ENCODE measurements around the gene ADAM12. TPM values are rescaled to one million over a fixed set of nuclear protein-coding genes. Genes with fewer than 3 reads are reported as not detected.

Gene ADAM12
- total RNA-seq, 1 experiment from 2014 or later, result 76.1 TPM

DNA sequence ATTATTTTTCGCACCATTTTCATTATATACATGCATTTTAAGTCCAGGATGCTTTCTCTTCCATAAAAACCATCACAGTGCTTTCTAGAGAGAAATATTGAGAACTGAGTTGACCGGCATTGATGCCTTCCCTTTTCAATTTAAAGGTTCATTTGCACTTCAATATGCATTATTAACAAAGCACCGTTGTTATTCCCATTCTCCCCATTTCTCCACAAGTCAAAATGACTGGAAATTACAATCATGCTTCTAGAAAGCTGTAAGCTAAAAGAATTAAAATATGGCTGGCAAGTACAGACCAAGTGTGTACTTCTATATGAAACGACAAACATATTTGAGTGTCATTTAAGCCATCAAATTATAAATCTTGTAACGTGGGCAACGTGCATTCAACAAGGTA, 272.4 kb downstream of the ADAM12 start:
- DNase-seq (ENCODE audit: low read depth), result no peak

DNA sequence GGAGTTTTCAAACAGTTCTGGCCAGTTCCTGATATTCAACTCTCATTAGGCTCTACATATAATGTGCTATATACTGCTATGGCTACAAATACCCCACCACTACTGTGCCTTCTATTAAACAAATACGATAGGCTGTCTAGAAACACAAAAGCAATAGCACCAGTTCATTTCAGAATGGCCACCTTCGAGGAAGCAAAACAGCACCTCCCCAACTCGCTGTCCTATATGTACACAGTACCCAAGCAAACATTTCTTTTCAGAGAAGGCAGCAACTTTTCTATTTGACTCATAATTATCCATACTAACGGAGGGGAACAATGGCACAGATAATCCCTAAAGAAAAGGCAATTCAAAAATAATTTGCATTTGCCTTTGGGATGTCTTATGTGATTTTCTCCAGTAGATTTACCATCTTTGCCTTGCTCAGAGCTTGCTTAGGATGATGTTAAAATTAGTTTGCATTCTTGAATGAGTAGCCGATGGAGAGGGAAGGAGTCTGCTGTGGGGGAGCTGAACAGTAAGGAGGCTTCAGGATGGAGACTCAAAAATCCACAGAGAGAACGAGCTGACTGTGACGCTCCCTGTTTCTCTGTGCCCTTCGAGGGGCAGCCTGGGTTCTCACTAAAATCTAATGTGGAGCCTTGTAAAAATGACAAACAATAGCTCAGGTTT, 273.3 kb downstream of the ADAM12 start:
- no peak for DNase-seq (ENCODE audit: low read depth)

DNA sequence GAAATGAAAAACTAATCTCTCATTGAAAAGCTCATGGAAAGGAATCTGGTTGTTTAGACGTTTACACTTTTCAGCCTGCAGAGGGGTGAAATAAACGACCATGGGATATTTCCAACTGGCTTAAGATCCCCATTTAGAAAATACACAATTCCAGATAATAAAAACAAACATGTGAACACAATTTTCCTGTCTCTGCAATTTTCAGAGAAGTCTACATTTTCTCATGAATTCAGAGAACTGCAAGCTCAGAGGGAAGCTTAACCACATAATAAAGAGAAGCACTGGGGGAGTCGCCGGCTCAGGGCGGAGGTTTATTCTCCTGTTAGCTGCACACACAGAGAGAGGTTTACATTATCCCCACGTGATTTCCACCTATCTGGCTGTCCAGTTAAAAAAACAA, 276.8 kb downstream of the ADAM12 start:
- no peak for DNase-seq (ENCODE audit: low read depth)

DNA sequence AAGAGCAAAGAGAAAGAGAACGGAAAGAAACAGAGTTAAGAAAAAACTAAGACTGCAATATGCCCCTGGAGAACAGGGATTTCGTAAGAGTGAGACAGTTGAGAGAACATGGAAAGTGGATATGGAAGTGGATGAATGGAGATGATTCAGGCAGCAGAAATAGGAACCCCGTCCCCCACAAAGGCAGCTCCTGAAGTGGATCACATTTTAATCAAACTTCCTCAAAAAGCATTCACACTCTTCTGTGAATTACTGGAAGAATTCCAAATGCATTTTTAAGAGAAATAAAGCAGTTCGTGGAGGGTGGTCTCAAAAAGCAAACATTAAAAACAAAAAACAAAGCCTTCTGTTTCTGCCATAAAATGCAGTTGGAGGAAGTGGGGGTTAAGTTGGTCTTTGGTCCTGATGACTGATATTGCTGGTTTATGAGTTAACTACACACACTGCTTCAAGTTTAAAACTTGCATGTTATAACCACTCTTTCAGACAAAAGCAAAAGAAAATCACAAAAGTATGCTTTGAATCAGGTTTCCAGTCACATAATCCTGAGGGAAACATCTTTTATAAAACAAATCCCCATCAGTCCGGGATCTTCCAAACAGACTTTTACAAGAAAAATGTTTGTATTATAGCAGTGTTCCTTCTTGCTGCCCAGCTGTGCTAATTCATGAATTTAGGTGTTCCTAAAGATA, 277.6 kb downstream of the ADAM12 start:
- no peak for DNase-seq (ENCODE audit: low read depth)

DNA sequence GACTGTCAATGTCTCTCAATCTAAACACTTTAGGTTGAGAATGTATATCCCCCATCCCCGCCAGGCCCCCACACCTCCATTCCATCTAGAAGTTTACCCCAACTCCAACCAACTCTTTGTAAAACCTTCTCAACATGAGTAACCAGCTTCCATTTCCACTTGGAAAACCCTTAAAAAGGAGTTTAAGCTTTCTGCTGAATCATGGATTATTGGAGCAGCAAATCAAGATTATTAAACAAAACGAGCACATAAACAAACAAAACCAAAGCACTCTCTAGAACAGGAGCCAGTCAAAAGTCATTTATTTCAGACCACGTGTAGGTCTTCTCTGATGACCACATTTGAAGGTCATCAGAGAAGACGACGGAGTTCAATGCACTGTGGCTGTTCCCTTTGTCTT, 278.4 kb downstream of the ADAM12 start:
- no peak for DNase-seq (ENCODE audit: low read depth)

DNA sequence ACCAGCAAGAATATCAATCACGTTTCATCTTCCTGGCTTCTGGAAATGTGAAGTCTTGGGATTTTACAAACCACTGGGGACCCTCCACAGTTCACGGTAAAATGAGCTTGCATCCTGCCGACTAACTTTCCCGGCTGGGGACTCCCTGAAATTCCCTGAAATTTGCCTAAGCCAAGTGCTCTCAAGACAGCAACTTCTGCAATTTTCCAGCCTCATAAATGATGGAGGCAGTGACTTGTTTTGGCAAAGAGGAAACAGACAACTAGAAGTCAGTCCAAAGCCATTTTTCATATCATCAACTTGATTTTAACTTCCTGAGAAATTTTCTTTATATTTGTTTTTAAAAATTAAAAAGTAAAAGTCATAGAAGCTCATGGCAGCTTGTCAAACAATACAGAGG, 279.6 kb downstream of the ADAM12 start:
- no peak for DNase-seq (ENCODE audit: low read depth)

DNA sequence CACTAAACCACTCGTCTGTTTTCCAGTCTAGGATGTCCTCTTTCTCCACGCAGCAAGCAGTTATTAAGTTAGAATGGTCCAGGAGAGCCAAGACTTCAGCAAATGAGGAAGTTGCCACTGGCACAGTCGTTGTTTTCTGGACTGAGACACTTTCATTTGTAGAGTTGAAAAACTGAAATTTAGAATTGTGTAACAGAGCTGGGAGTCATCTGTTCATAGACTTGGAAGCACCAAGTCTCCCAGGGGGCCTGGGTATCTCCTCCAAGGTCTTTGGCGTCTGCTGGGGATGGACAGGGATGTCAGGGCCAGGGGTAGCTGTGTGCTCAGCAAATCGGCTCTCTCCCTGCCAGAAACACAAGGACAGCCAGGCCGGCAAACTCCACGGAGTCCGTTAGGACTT, 283.5 kb downstream of the ADAM12 start:
- no peak for DNase-seq (ENCODE audit: low read depth)

DNA sequence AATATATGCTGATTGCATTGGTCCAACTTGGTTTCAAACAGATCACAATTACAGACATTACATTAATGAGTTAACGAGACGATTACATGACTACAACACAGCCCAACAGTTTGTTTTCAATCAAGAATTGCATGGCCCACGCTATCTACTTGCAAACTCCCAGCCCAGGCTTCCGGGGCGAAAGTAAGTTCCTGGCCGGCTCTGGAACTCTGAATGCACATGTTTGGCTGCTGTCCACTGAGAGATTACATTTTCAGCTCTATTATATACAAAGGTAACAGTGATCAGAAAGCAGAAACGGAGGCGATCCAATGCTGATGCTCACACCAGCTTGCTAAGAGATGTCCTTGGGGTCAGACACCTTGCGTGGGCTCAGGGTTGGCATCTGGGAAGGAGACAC, 285.6 kb downstream of the ADAM12 start:
- DNase-seq (ENCODE audit: low read depth), result no peak

DNA sequence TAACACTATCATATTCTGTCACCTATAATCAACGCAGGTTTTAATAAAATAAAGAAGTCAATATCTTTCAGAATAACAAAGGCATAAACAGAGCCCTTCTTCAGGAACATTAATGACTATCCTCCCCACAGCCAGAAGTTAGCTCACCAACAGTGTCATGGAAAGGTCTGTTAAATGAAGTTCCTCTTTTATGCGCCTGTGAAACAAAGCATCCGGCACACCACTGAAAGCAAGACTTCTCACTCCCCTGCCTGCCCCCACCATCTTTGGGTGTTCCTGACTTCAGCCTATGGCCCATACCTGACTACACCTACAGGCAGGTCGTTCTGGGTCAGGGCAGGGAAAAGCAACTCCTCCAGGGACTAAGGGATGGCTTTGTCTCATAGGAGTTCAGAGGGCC, 286.5 kb downstream of the ADAM12 start:
- no peak for DNase-seq (ENCODE audit: low read depth)

DNA sequence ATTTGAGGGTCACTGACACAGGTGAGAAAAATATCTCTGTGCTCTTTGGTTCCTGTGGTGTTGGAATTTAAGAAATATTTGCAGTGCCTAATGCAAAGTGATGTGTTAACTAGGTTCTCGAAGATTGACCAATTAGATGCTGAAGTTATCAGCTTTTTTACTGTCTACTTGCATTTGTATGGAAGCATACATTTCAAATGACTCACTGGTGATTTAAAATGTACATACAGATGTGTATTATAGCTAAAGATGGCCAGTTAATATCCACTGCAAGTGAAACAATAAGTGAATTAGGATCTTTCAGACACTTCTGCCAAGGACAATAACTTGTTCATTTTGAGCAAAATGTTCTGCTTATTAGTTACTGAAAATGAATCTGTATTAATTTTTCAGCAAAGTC, 287.0 kb downstream of the ADAM12 start:
- DNase-seq (ENCODE audit: low read depth), result no peak

DNA sequence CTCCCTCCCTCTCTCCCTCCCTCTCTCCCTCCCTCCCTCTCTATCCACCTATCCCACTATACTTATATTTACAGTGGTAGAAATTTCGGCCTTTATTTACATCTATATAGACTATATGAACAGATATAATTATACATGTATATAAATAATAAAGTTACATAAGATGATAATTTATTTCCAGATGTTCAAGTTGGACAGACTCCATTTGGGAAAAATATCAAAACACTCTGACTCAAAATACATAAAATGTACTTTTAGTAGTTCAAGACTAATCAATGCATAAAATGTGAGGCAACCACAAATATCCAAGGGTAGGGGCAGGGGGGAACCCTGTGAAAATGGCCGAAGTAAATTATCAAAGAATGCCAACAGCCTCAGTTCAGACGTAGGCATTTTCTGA, 288.9 kb downstream of the ADAM12 start:
- no peak for DNase-seq (ENCODE audit: low read depth)

DNA sequence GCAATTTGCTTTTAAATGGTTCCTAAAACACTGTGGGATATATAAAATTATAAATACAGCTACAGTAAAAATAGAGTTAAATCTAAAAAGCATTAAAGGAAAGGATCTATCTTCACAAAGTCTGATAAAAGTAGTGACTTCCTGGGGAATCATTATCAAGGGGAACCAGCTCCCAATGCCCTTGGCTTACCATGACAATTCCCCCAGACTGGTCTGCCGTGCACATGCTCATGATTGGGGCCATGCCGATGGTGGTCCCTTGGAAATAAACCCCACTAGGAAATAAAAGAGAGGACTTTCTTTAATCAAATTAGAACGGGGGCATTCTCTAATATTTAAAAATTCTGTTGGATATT, 290.1 kb downstream of the ADAM12 start:
- no peak for DNase-seq (ENCODE audit: low read depth)

DNA sequence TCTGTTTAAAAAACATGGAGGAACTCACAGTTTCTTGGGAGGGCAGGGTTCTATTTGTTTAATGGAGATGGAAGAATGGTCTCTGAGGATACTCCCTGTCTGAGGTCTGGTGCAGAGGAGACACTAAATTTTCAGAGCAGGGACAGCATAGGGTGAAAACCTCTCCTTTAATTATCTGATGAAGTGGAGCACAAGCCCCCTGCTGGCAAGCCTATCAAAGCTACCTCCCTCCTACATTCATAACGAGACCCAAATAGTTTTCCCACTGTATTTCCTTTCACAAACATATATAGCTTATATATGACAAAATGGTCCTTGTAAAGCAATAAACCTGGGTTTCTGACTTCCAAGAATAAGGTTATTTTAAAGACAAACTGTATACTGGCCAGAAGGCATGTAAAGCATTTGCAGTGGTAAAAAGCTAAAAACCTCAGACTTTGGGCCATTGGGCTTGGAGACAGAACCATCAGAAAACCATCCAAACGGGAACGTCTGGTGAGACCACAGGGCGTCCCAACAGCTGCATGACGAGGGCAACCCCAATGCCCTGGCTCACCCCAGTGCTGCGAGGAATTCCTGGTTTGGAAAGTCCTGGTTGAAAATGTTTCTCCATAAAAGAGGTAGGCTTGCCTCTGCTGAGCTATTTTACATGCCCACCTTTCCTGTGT, 290.6 kb downstream of the ADAM12 start:
- peak; percentile 16 for DNase-seq (ENCODE audit: low read depth)

DNA sequence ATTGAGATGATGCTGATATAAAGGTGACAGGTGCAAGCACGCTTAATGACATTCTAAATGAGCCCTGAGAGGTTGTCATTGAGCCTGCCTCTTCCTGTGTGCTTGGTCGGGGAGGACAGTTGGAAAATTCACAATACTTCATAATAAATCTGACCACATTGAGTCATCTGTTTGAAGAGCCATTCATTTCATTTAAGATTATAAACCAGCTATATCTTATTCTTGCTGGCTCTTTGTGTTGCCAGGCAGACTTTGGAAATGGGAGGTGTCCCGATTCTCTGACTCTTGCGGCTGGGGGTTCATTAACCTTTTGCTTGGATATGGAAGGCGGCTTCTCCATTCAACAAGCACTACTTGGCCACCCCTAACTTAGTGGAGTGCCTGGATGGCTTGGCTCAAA, 293.7 kb downstream of the ADAM12 start:
- peak; percentile 66 for DNase-seq (ENCODE audit: low read depth)

DNA sequence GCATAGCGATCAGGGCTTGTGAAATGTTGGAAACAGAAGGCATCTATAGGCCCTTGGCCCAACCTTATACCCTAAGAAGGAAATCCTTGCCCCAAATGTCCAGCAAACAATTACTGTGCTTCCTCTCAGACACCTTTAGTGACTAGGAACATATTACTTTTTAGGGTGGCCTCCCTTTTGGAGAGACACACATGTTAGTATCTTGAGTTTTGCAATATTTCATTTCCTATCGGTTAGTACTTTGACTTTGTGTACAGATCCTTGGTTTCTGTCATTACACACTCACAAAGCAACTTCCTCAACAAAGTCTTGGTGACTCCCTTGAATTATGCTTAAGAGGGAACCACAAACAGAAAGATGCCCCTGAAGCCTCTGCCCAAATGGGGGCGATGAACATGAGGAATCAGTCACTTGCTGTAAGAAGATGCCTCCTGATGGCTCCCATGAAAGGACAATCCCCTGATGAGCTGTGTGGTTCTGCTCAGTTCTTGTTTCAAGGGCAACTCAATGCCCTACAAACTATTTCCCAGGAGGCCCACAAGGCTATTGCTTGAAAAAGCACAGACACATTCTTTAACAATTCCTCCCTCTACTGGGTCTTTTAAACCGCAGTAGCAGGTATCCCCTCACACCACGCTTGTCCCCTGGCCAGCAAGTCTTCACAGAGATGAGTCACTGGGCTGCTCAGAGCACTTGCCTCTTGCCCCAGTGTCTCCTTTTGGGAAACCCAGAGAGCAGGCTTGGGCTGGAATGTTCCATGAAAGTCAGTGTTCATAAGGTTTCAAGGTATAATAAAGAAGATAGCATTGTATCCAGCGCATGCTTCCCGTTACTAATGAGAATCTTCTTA, 295.7 kb downstream of the ADAM12 start:
- DNase-seq (ENCODE audit: low read depth), result peak; percentile 85

DNA sequence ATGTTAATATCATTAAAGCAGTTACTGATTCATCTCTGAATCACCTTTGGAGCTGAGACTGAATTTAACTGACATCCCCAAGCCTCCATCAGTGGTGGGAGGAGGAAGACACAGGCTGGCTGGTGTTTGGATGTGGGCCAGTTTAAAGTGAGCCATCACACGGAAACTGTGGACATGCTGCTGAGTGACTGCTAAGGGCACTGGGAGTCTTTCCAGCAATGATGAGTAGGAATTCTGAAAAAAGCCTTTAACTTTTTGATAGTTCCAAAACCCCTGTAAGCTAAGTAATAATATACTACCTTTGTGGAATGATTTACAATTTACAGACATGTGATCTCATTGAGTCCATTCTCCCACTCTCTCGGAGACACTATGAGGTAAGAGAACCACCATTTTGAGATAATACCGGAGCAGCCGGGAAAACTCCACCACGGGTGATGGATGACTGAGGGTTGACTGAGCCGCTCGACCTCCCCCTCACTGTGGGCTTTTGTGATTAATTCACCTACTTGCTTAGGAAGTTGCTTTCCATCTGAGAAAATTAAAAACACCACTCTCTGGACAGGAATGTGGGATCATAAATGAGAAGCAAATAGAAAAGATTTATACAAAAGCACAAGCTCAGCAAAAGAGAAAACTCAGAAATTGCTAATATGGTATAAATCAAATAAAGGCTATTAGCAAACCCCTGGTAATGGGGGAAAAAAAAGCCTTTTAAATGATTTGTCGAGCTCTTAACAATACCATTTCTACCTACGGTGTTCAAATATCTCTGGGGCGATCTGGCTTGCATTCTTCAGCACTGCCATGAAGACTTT, 297.2 kb downstream of the ADAM12 start:
- DNase-seq (ENCODE audit: low read depth), result peak; percentile 98

DNA sequence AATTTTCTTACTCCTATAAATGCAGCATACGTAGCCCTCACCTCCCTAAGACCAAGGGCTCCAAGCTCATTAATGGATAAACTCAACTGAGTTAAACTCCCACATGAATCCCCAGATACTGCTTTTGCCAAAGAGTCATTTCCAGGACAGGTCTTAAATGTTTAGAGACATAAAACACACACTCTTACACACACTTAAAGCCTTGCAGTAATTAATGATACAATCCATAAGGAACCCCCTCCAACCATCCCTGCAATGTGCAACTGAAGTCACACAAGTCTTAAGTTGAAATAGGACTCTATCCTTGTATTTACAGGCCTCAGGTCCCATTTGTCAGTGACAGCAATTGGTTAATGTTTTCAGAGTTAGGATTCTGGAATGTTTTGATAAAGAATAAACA, 297.8 kb downstream of the ADAM12 start:
- DNase-seq (ENCODE audit: low read depth), result no peak

DNA sequence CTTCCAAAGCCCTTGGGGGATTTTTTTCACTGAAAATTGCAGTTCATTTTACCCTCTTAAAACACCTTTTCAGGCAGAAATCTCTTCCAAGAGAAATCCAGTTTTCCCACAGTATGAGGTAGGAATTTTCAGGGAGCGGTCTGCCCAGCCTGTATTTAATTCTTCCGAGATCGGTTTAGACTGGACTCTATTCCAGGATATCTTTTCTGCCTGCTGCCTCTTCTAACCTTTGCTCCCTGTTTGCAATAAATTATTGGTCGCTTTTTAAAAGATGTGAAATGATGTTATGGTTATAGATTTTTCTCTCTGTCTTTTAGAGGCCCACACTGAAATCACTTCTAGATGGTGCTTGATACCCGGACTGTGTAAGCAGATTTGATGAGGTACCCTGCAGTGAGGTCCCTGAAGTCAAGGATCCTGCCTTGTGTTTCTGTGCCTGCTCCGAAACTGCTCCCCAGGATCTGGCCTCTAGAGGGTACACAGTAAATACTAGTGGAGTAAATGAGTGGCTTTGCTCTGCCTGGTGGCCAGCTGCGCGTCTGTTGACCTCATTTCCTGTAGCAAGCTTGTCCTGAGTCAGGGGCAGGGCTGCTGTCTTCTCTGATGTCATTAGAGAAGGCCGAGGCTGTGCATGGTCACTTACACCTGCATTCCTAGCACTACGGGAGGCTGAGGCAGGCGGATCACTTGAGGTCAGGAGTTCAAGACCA, 300.3 kb downstream of the ADAM12 start:
- peak; percentile 75 for DNase-seq (ENCODE audit: low read depth)

DNA sequence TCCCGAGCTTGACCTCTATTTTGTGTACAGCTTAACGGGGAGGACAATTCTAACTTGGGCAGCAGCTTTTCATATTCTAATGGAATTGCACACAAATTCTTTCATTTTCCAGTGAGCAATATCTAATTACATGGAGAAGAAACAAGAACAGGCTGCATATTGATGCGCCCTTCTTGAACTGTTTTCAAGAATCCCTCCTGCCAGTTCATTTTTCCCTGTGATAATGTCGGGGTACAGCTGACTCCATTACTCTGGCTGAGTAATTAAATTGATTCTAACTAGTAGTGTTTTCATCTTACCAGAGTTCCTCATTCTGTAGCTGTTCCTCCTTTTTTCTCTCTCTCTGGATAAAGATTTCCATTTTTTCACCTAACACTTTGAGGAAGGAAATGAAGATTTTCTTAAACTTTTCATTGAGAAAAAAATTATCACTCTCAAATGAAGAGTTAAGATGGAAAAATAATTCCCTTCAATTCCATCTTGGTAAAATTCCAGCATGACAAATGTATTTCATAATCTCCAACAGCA, 301.1 kb downstream of the ADAM12 start:
- no peak for DNase-seq (ENCODE audit: low read depth)

DNA sequence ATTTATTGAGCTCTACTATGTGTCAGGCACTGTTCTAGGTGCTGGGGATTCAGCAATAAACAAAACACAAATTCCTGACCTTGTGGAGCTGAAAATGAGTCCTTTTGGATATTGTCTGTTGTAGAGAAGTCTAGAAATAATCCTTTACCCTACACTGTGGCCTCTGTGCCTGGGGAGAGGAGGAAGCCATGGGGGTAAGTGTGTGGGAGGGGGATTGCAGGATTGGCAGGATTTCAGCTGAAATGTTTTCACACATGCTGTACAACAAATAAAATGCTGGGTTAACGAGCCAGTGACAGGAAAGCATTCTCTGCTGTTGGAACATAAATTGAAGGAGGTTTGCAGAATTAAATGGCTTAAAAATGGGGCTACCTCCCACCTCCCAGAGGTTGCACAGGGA, 302.5 kb downstream of the ADAM12 start:
- no peak for DNase-seq (ENCODE audit: low read depth)

DNA sequence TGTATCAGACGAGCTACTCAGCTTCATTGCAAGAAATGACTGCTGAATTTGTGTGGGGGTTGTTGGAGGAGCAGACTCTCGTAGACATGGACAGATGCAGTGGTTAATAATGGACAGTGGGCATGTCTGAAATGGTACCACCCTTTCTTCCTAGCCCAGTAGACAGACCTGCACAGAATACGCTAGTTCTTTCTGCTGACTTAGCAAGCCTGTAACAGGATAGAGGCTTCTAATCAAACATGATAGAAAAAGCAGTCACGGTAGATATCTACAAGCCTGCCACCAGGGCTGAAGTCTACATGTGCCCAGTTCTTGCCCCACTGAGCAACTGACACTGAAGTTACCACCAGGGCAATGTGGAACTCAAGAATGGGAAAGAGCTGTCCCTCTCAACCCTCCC, 303.9 kb downstream of the ADAM12 start:
- no peak for DNase-seq (ENCODE audit: low read depth)

Measured in M059J (cell line).